Measurements from ENCODE around the gene SLC35E3. TPM values are rescaled to one million over a fixed set of nuclear protein-coding genes. Genes with fewer than 3 reads are reported as not detected.
"Not testable (repeated sequence)": the region's sequence is repeated elsewhere in the genome, so short reads cannot be mapped to it uniquely, and the experiment has no call there.

SLC35E3 gene
- total RNA-seq, 4 donors from 2014 or later: 3.5 to 23.1 (median 12.2) TPM

GRCh38 chr12:68800294-68800693 is 54.3 kb downstream of the SLC35E3 start:
- H3K27ac ChIP-seq: no peak overlapping the region
- no peak for DNase-seq
- no peaks in the 10 kb centered on the region for H3K36me3 ChIP-seq
- no peaks in the 10 kb centered on the region for H3K27me3 ChIP-seq
- no peak for TF ChIP-seq CTCF (IDR thresholded peaks at IDR 0.05)
- no peak for TF ChIP-seq POLR2A (IDR thresholded peaks at IDR 0.05)
- no peaks in the 10 kb centered on the region for H3K4me1 ChIP-seq
- no peak overlapping the region for H3K4me3 ChIP-seq
- H3K9me3 ChIP-seq: no peaks in the 10 kb centered on the region

- not testable (repeated sequence) for H3K27me3 ChIP-seq, H3K4me3 ChIP-seq, H3K27ac ChIP-seq, H3K9me3 ChIP-seq, H3K4me1 ChIP-seq, DNase-seq, H3K36me3 ChIP-seq
Observed at GRCh38 chr12:68801124-68801523, 55.1 kb downstream of the SLC35E3 start.

- not testable (repeated sequence) for H3K9me3 ChIP-seq, H3K4me3 ChIP-seq, DNase-seq, H3K4me1 ChIP-seq, H3K36me3 ChIP-seq, H3K27me3 ChIP-seq, H3K27ac ChIP-seq
Observed at GRCh38 chr12:68802372-68802745, 56.4 kb downstream of the SLC35E3 start.

GRCh38 chr12:68802911-68803651 is 57.1 kb downstream of the SLC35E3 start:
- DNase-seq, H3K27me3 ChIP-seq, H3K4me3 ChIP-seq, H3K9me3 ChIP-seq, H3K36me3 ChIP-seq, H3K4me1 ChIP-seq: not testable (repeated sequence)
- peak overlapping the region in 1 of 4 donors; percentile 12 for H3K27ac ChIP-seq

- Histone ChIP-seq H3K4me3 (no peak overlapping the region), H3K4me1 (peaks cover 0 to under 1% (median 0%) of the 10 kb centered on the region in 4 donors), H3K36me3 (no peaks in the 10 kb centered on the region), H3K27me3 (no peaks in the 10 kb centered on the region), H3K27ac (no peak overlapping the region), H3K9me3 (no peaks in the 10 kb centered on the region)
- no peak for DNase-seq
- TF ChIP-seq POLR2A (IDR thresholded peaks at IDR 0.05): no peak
- no peak for TF ChIP-seq CTCF (IDR thresholded peaks at IDR 0.05)
Observed at GRCh38 chr12:68803948-68804656, 58.1 kb downstream of the SLC35E3 start.

- H3K27me3 ChIP-seq: no peaks in the 10 kb centered on the region
- H3K27ac ChIP-seq: no peak overlapping the region
- no peaks in the 10 kb centered on the region for H3K9me3 ChIP-seq
- TF ChIP-seq POLR2A (IDR thresholded peaks at IDR 0.05) (no peak), CTCF (IDR thresholded peaks at IDR 0.05) (no peak)
- no peak overlapping the region for H3K4me3 ChIP-seq
- peaks cover 0 to 2% (median 0%) of the 10 kb centered on the region in 3 donors for H3K36me3 ChIP-seq
- no peak for DNase-seq
- H3K4me1 ChIP-seq: peaks cover 0 to 3% (median 0%) of the 10 kb centered on the region in 4 donors
Observed at GRCh38 chr12:68804657-68805591, 58.9 kb downstream of the SLC35E3 start.

All from Peyer's patch (tissue), 4 donors.